ENCODE measurements around the gene TYSND1.
"Not testable (repeated sequence)": the region's sequence is repeated elsewhere in the genome, so short reads cannot be mapped to it uniquely, and the experiment has no call there.

TYSND1 gene

DNA sequence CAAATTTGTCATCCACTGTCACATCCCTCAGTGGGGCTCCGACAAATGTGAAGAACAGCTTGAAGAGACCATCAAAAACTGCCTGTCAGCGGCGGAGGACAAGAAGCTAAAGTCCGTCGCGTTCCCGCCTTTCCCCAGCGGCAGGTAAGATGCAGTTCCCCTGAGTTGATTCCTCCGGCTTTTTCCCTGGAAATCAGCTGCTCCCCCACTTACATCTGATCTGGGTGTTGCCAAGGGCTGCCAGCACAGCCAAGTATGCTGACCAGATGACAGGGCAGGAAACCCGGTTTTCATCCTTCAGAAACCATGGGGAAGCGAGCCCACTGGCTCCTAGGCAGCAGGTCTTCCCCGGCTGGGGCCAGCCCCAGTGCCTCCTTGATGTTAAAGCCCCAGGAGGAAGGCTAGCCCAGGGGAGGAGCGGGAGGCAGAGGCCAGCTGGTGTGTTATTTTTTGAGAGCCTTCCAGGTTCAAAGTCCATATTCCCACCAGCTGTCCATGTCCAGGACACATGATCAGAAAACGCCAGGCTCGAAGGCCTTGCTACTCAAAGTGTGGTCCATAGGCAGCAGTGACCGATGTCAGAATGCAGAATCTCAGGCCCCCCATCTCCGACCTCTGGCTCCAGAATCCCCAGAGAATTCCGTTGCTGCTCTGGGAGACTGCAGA is 37.3 kb downstream of the TYSND1 start:
- no peak for DNase-seq (ENCODE audit: low spot score)

DNA sequence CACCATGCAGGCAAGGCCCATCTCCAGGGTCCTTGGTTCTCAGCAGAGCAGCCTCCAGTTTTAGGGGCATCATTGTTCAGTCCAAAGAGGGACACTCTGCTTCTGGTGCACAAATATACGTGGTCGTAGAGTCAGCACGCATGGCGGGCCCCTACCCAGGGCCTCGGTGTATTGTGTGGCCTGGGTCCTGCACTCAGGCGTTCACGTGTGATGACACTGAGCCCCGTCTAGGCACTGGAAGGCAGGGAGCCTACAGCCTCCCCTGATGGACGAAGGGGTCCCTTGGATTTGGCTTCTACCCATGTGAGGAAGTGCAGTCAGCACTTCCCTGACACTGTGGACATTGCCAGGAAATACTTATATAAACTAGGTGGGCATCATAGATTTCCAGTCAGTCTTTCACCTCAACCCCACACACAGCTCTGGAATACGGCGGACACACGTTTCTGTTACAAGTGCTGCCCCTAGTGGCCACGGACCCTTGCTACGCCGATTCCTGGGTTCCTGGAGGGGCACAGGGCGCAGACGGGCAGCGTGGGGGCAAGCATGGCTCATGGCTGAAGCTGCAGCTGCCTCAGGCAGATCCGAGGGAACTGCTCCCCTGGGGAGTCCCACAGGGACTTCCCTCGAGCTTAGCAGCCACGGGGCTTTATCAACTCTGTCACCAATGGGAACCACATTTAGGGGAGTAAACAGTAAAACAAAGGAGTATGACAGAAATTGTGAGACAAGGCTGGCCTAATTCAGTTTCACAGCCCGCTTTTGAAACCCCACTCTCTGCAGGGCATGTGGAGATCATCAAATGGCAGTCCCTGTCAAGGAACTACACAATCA is 39.3 kb downstream of the TYSND1 start:
- no peak for DNase-seq (ENCODE audit: low spot score)

GRCh38 chr10:70101668-70102067 is 44.8 kb downstream of the TYSND1 start:
- DNase-seq (ENCODE audit: low spot score), result no peak

GRCh38 chr10:70101068-70101562 is 45.4 kb downstream of the TYSND1 start:
- DNase-seq (ENCODE audit: low spot score), result not testable (repeated sequence)

DNA sequence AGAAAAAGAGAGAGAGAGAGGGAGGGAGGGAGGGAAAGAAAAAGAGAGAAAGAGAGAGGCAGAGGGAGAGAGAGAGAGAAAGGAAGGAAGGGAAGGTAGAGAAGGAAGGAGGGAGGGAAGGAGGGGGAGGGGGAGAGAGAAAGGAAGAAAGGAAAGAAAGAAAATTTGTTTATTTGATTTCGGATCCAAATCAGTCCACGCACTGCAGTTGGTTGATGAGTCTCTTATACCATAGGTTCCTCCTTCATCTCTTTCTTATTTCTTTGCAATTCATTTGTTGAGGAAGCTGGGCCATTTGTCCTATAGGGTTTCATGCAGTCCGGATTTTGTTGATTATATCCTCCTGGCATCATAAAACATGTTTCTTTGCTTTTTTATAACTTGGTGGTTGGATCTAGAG is 48.2 kb downstream of the TYSND1 start:
- DNase-seq (ENCODE audit: low spot score), result no peak

GRCh38 chr10:70097459-70097858 is 49.0 kb downstream of the TYSND1 start:
- no peak for DNase-seq (ENCODE audit: low spot score)

DNA sequence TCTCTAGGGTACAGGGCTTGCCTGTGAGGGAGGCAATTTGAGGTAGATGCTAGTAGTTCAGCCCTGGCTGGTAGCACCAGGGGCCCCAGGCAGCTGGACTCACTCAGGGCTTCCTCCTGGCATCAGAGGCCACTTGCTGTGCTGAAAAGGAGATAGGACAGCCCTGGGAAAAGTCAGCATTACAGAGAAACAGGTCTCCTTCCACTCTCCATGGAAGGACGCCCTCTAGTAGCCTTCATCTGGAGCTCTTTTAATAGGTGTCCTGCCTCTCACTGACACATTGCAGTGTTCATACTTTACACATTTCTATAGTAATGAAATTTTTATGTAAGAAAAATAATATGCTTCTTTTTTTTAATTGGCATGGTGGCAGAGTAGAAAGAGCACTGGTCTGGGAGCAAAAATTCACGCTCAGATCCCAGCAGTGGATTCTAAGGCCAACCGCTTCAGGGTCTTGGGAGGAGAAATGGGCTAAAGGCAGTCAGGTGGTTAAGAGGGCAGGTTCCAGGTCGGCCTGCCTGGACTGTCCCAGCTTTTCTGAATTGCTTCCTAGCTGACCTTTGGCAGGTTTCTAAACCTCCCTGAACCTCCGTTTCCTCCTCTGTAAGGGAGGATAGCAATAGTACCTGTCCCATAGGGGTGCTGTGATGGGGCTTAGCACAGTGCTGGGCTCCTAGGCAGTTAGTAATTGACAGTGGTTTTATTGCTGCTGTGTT is 49.6 kb downstream of the TYSND1 start:
- no peak for DNase-seq (ENCODE audit: low spot score)

DNA sequence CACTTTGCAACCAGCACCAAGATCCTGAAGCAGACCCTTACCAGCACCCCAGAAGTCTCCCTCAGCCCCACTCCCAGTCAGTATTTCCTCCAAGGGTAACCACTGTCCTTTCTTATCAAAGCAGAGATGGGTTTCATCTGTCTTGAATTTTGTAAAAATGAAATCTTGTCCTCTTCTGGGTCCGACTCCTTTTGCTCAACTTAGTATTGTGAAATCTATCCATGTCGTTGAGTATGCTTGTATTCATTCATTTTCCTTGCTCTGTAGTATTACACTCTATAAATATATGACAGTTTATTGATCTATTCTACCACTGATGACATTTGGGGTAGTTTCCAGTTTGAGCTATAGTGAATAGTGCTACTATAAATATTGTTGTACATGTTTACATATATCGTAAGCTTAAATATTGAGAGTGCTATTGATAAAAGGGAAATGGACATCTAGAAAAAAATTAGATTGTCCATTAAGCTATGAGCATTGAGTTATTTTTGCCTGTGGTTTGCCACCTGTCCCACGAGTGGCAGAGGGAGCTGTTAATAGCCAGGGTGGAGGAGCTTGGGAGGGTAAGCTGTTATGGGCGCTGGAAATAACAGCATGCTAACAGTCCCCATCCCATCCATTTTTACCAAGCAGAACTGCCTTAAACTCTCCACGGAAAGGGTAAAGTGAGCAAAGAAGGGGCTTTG is 50.3 kb downstream of the TYSND1 start:
- no peak for DNase-seq (ENCODE audit: low spot score)

- no peak for DNase-seq (ENCODE audit: low spot score)
These were observed 52.2 kb downstream of the TYSND1 start for GRCh38 chr10:70094250-70094649.

- no peak for DNase-seq (ENCODE audit: low spot score)
These were observed 53.1 kb downstream of the TYSND1 start for GRCh38 chr10:70093335-70093944.

DNA sequence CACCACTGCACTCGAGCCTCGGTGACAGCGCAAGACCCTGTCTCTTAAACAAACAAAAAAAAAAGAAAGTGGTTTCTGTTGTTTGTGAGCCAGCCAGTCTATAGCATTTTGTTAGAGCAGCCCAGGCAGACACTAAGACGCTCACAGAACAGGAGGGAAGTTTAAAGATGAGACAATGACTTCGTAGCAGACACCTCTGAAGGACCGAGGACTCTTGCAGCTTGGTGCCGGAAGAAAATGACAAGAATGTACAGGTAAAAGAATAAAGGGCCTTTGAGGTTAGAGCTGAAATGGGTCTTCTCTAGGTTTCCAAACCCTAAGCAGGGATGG is 54.1 kb downstream of the TYSND1 start:
- DNase-seq (ENCODE audit: low spot score), result no peak

GRCh38 chr10:70090951-70091350 is 55.5 kb downstream of the TYSND1 start:
- DNase-seq (ENCODE audit: low spot score), result no peak

- no peak for DNase-seq (ENCODE audit: low spot score)
These were observed 56.5 kb downstream of the TYSND1 start for GRCh38 chr10:70090013-70090412.

- DNase-seq (ENCODE audit: low spot score), result no peak
These were observed 58.2 kb downstream of the TYSND1 start for GRCh38 chr10:70088308-70088698.
